HFFc6 (cell line): ENCODE results near the gene NPAS3. TPM values are rescaled to one million over a fixed set of nuclear protein-coding genes. Genes with fewer than 3 reads are reported as not detected.

Experiments used
- DNase-seq: peaks from one replicate; pipeline ENCODE4 v3.0.0-alpha.2; 2018
- H3K27ac Mint-ChIP-seq: 2 replicates; pipeline ENCODE4 v1.8.0; 2020; ENCODE audit warnings: mild to moderate bottlenecking, mixed read lengths
- H3K27me3 Mint-ChIP-seq: 2 replicates; pipeline ENCODE4 v1.8.0; 2021; ENCODE audit warnings: mild to moderate bottlenecking, moderate library complexity, mixed read lengths; ENCODE audit not compliant: insufficient read depth
- H3K36me3 Mint-ChIP-seq: 2 replicates; pipeline ENCODE4 v1.8.0; 2021; ENCODE audit warnings: low read depth, mixed read lengths
- H3K4me1 Mint-ChIP-seq: 2 replicates; pipeline ENCODE4 v1.8.0; 2020; ENCODE audit warnings: low read depth, mixed read lengths
- H3K4me3 Mint-ChIP-seq: 2 replicates; pipeline ENCODE4 v1.8.0; 2020; ENCODE audit warnings: mild to moderate bottlenecking, moderate library complexity, mixed read lengths
- H3K9me3 Mint-ChIP-seq: 2 replicates; pipeline ENCODE4 v1.8.0; 2020; ENCODE audit warnings: mild to moderate bottlenecking, mixed read lengths
- CTCF ChIP-seq: fragments of 200-600 bp; sonication (generic); IDR thresholded peaks from 2 replicates; pipeline ENCODE4 v1.5.0; 2021; ENCODE audit warnings: antibody characterized with exemption, mild to moderate bottlenecking
- total RNA-seq, 6 experiments: library from RNA; stranded (reverse); fragmentation: NEBNext Ultra II Directional; extraction: Animal tissue kit (Norgen Biotek cat#: 25700); gene quantifications; 2 replicates in 1 of 6; 3 replicates in 5 of 6; pipeline ENCODE4 v1.2.3, GENCODE V29; 2021

NPAS3 gene
- total RNA-seq, 6 experiments from 2014 or later = not detected

GRCh38 chr14:33404964-33405574 is 466.4 kb downstream of the NPAS3 start:
- Mint-ChIP-seq H3K4me1 (no peaks in the 10 kb centered on the region), H3K27me3 (peaks cover 1% of the 10 kb centered on the region; the same call in 1 of the 2 replicates), H3K4me3 (no peak overlapping the region), H3K27ac (no peak overlapping the region), H3K9me3 (peaks cover 10% of the 10 kb centered on the region; the same call in 1 of the 2 replicates), H3K36me3 (no peaks in the 10 kb centered on the region)
- no peak for TF ChIP-seq CTCF
- no peak for DNase-seq

GRCh38 chr14:33406766-33407165 is 468.1 kb downstream of the NPAS3 start:
- Mint-ChIP-seq H3K27me3 (peaks cover 1% of the 10 kb centered on the region; the same call in 1 of the 2 replicates), H3K9me3 (peaks cover 10% of the 10 kb centered on the region; the same call in 1 of the 2 replicates), H3K4me1 (no peaks in the 10 kb centered on the region), H3K4me3 (no peak overlapping the region), H3K36me3 (no peaks in the 10 kb centered on the region), H3K27ac (no peak overlapping the region)
- no peak for DNase-seq
- no peak for TF ChIP-seq CTCF

GRCh38 chr14:33408291-33408690 is 469.6 kb downstream of the NPAS3 start:
- Mint-ChIP-seq H3K9me3 (peaks cover 13% of the 10 kb centered on the region; the same call in 1 of the 2 replicates), H3K27ac (no peak overlapping the region), H3K4me1 (no peaks in the 10 kb centered on the region), H3K4me3 (no peak overlapping the region), H3K36me3 (no peaks in the 10 kb centered on the region; the same call in 1 of the 2 replicates), H3K27me3 (peaks cover 5% of the 10 kb centered on the region)
- no peak for DNase-seq
- no peak for TF ChIP-seq CTCF

- H3K27ac Mint-ChIP-seq = no peak overlapping the region
- peaks cover 7% of the 10 kb centered on the region; the same call in 1 of the 2 replicates for H3K9me3 Mint-ChIP-seq
- no peaks in the 10 kb centered on the region for H3K4me1 Mint-ChIP-seq
- no peak overlapping the region for H3K4me3 Mint-ChIP-seq
- peaks cover 3% of the 10 kb centered on the region for H3K27me3 Mint-ChIP-seq
- H3K36me3 Mint-ChIP-seq = no peaks in the 10 kb centered on the region; the same call in 1 of the 2 replicates
- no peak for DNase-seq
- no peak for TF ChIP-seq CTCF
These were observed 473.8 kb downstream of the NPAS3 start for GRCh38 chr14:33412450-33412849.

- no peak overlapping the region for H3K27ac Mint-ChIP-seq
- DNase-seq = no peak
- H3K4me3 Mint-ChIP-seq = no peak overlapping the region
- H3K9me3 Mint-ChIP-seq = peaks cover 3% of the 10 kb centered on the region; the same call in 1 of the 2 replicates
- H3K4me1 Mint-ChIP-seq = no peaks in the 10 kb centered on the region
- no peaks in the 10 kb centered on the region; the same call in 1 of the 2 replicates for H3K36me3 Mint-ChIP-seq
- no peak for TF ChIP-seq CTCF
- H3K27me3 Mint-ChIP-seq = peaks cover 3% of the 10 kb centered on the region
These were observed 474.7 kb downstream of the NPAS3 start for GRCh38 chr14:33413381-33413780.
